ENCODE results near the gene CTBP1. TPM values are rescaled to one million over a fixed set of nuclear protein-coding genes. Genes with fewer than 3 reads are reported as not detected.

CTBP1 gene
- total and polyA plus RNA-seq, 2 of the 8 experiments (the other 6 are each of a cell fraction or from before 2014, with no cell fraction given): 128 to 185 TPM

DNA sequence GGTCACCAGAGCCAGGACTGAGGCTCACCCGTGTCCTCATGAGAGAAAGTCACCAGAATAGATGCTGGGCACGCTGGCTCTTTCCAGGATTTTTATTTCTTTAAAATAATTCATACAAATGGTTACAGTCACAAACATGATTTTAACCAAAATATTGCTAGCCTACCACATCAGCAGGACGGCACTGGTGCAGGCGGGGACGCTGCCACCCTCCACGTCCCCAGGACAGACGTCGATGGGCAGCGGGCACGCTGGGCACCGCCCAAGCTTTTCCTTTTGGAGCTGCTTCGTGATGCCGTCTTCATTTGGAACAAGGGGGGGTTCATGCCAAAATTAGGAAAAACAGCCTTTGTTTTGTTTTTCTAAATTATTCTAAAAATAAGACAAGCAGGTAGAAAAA, 37.6 kb downstream of the CTBP1 start:
- no peak overlapping the region for H2BK12ac ChIP-seq (ENCODE audit: low read depth, low read length)
- H3K79me2 ChIP-seq (ENCODE audit: control insufficient read depth in 1 of 2, insufficient read depth in 2 of 2, low read length in 2 of 2): no peaks in the 10 kb centered on the region
- peaks cover 2% of the 10 kb centered on the region; the same call in 1 of the 2 replicates for H3K79me1 ChIP-seq (ENCODE audit: low read depth, low read length)
- H4K5ac ChIP-seq (ENCODE audit: insufficient read length, low read depth, low read length): no peak overlapping the region
- H3K14ac ChIP-seq (ENCODE audit: insufficient read length): no peak overlapping the region
- no peak overlapping the region for H3K4me2 ChIP-seq (ENCODE audit: insufficient read depth in 1 of 2, low read depth in 2 of 2, low read length in 2 of 2)
- H4K8ac ChIP-seq (ENCODE audit: extremely low read depth, insufficient read depth, low read length): no peak overlapping the region
- no peaks in the 10 kb centered on the region for H3K23me2 ChIP-seq (ENCODE audit: low read depth, low read length)
- no peak for FAIRE-seq
- no peak overlapping the region for H2AFZ ChIP-seq (ENCODE audit: low read length)
- H3K56ac ChIP-seq (replicated peaks; ENCODE audit: insufficient read length, low read depth, low read length): no peak overlapping the region
- no peaks in the 10 kb centered on the region for H3K4me1 ChIP-seq (replicated peaks in 1 of 4; ENCODE audit: control insufficient read depth in 3 of 4, insufficient read depth in 4 of 4, low read length in 3 of 4)
- H2BK15ac ChIP-seq (ENCODE audit: low read length): no peak overlapping the region
- H3K9ac ChIP-seq (replicated peaks in 1 of 4; ENCODE audit: extremely low read depth in 1 of 4, low read depth in 3 of 4, low read length in 3 of 4): no peak overlapping the region
- H3K23ac ChIP-seq (ENCODE audit: insufficient read length): no peak overlapping the region
- H3K27me3 ChIP-seq (replicated peaks in 1 of 4; ENCODE audit: control insufficient read depth in 3 of 4, extremely low read depth in 1 of 4, insufficient read depth in 3 of 4, low read length in 3 of 4): no peaks in the 10 kb centered on the region
- H2BK5ac ChIP-seq (ENCODE audit: low read depth, low read length): no peak overlapping the region
- no peak overlapping the region for H3K18ac ChIP-seq (ENCODE audit: extremely low read depth, low read length)
- H3K27ac ChIP-seq (ENCODE audit: low read depth, low read length): no peak overlapping the region
- 94% methylated on average over 13 of the region's 13 CpGs; no CpG with 5 or more reads in 1 of the 2 experiments for WGBS, 2 experiments (ENCODE audit: extremely low coverage in 1 of 2, insufficient coverage in 1 of 2, insufficient read length in 1 of 2, insufficient replicate concordance in 2 of 2, low coverage in 1 of 2, low lambda C conversion rate in 2 of 2, missing lambda C conversion rate in 1 of 2)
- H4K20me1 ChIP-seq (replicated peaks in 1 of 2; ENCODE audit: control insufficient read depth in 1 of 2, insufficient read depth in 2 of 2, low read length in 2 of 2): peaks cover 5 to 13% of the 10 kb centered on the region in 2 experiments
- no peak overlapping the region for H3K4ac ChIP-seq (replicated peaks; ENCODE audit: insufficient read length, low read depth, low read length)
- no peak overlapping the region for H2BK120ac ChIP-seq (replicated peaks; ENCODE audit: low read depth, low read length)
- H4K91ac ChIP-seq (replicated peaks; ENCODE audit: insufficient read length, low read length): no peak overlapping the region
- H2BK20ac ChIP-seq (ENCODE audit: low read length): no peak overlapping the region
- H3K9me3 ChIP-seq (ENCODE audit: insufficient read depth in 2 of 2, low read depth in 1 of 2, low read length in 1 of 2): no peaks in the 10 kb centered on the region
- no peak for TF ChIP-seq POU5F1 (IDR thresholded peaks at IDR 0.05; ENCODE audit: low read depth, low read length)
- POLR2A ChIA-PET (ENCODE audit: partially characterized antibody): no interaction called here
- no peak overlapping the region for H2AK5ac ChIP-seq (ENCODE audit: low read depth, low read length)
- no peak for DNase-seq (ENCODE audit: low read depth in 1 of 2, low spot score in 2 of 2)
- peaks cover 5 to 40% (median 15%) of the 10 kb centered on the region in 4 experiments; a peak in 6 of 8 replicates for H3K36me3 ChIP-seq (ENCODE audit: control insufficient read depth in 2 of 4, insufficient read depth in 4 of 4, low read length in 3 of 4)
- CTCF ChIA-PET (ENCODE audit: partially characterized antibody): interaction anchor here (0.6 to 0.8 kb wide), 2 partner anchors 36 to 80 kb away, joined by 3 read pairs; no protein-coding TSS in a partner anchor
- H3K4me3 ChIP-seq (ENCODE audit: extremely low read depth in 1 of 4, insufficient read depth in 2 of 4, low read depth in 3 of 4, low read length in 4 of 4): no peak overlapping the region
